ENCODE results near the gene NEFH.

GRCh38 chr22:29493636-29494035 lies 13.6 kb downstream of the NEFH start:
- TF ChIP-seq EP300 (IDR thresholded peaks at IDR 0.05) (no peak), CTCF (IDR thresholded peaks at IDR 0.05) (no peak)
